Astrocyte of the spinal cord (primary cell): ENCODE measurements around the gene GATA6.
A peak's percentile ranks its signal among the peaks of the same experiment; 100 is the strongest.

ENCODE experiments used
- DNase-seq: peaks from one replicate; pipeline ENCODE4 v3.0.0; 2011; ENCODE audit warnings: low read depth, low spot score
- H3K4me3 ChIP-seq: 2 replicates; pipeline ENCODE4 v1.5.1; 2011; ENCODE audit warnings: low read depth, mild to moderate bottlenecking, low read length, moderate library complexity
- CTCF ChIP-seq: IDR thresholded peaks from 2 replicates; pipeline ENCODE4 v1.5.1; 2012; ENCODE audit warnings: low read depth, mild to moderate bottlenecking, low read length, inconsistent platforms
- in situ Hi-C: cut with HindIII; loops from 2 replicates; pipeline ENCODE4 v1.10.0; 2017; ENCODE audit warnings: low sequenced_read_pairs

Gene GATA6

DNA sequence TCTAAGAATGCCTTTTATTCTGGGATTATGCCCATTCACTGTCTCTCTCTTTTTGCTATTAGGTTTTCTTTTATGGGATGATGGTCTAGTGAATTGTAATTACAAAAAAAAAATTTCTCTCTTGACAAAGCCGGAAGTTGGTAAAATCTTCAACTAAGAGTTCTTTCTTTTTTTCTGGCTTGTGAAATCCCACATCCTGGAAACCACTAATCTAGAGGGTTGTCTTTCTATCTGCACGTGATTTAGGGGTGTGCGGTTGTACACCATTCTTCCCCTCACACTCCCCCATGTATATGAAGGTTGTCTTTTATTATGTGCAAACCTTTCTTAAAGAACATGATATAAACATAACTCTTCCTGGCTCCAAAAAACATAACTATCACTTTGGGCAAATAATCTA lies 52.0 kb downstream of the GATA6 start:
- no peak overlapping the region for H3K4me3 ChIP-seq
- no peak for TF ChIP-seq CTCF
- in situ Hi-C loops, result no loop called here
- no peak for DNase-seq

DNA sequence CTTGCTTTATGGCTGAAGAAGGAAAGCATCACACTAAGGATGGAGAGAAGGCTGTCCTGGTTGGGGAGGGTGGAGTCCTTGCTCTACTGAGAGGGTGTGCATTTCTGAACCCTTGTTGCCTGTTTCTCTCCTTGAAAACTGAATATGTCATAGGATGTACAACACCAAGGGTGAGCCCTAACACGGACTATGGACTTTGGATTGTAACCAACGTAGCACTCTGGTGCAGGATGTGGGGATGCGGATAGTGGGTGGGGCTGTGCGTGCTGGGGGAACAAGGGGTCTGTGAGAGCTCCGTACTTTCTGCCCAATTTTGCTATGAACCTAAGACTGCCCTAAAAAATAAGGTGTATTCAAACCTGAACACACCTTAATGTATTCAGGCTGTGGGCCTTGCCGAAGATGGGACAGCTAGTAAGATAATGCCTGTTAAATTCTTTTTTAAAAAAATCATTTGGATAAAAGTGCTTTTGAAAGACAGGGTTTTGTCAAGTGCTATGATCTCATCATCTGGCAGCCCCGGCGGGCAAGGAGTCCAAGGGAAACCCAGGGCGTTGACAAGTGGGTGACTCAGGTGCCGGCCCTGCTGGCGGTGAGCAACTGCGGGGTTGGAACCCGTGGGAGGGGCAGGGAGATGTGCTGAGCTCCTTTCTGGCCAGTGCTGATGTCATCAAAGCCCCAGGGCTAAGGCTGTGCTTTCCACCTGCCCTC lies 54.0 kb downstream of the GATA6 start:
- peak; percentile 89 for DNase-seq
- in situ Hi-C loops, result no loop called here
- H3K4me3 ChIP-seq, result no peak overlapping the region
- no peak for TF ChIP-seq CTCF

DNA sequence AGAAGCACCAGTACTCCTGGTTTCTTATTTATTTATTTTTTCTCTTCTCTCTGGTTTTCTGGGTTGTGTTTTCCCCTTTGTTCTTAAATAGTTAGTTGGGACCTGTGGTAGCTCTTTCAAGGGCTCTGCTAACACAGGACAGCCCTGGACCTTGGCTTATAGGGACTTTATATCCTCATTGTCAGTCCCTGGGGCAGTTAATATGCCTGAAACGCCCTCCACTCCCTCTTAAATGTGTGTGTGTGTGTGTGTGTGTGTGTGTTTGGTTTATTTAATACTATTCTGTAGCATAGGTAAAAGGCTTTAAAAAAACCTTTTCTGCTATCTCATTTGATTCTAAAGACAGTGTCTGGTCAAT lies 54.6 kb downstream of the GATA6 start:
- no peak for TF ChIP-seq CTCF
- H3K4me3 ChIP-seq, result no peak overlapping the region
- no peak for DNase-seq
- in situ Hi-C loops, result no loop called here

DNA sequence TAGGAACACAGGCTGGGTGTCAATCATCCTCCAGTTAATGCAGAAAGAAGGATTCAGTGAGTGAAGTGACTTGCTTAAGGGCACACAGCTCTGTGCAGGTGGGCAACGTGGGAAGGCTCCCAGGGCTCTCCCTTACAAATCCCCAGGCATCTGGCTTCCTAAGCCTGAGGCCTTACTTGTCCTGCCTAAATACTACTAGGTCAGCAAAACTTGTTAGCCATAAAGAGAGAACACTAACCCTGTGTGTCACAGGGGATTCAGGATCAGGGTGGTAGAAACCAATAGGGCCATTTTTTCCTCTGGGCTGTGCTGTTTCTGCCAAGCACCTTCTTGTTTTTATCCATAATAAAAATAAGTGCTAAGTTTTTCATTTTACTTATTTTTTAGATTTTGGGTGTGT lies 55.0 kb downstream of the GATA6 start:
- no peak for TF ChIP-seq CTCF
- in situ Hi-C loops, result no loop called here
- no peak overlapping the region for H3K4me3 ChIP-seq
- DNase-seq, result no peak

GRCh38 chr18:22226801-22227200 lies 57.4 kb downstream of the GATA6 start:
- H3K4me3 ChIP-seq, result no peak overlapping the region
- TF ChIP-seq CTCF, result no peak
- in situ Hi-C loops, result no loop called here
- DNase-seq, result peak; percentile 5

- in situ Hi-C loops, result no loop called here
- H3K4me3 ChIP-seq, result no peak overlapping the region
- no peak for DNase-seq
- no peak for TF ChIP-seq CTCF
Measured at GRCh38 chr18:22228976-22229375, 59.6 kb downstream of the GATA6 start.
